Measurements from ENCODE around the gene RPL36. TPM values are rescaled to one million over a fixed set of nuclear protein-coding genes. Genes with fewer than 3 reads are reported as not detected.

Gene RPL36
- total and polyA plus RNA-seq, 2 of the 8 experiments (the other 6 are each of a cell fraction or from before 2014, with no cell fraction given): 951 to 1,075 TPM

GRCh38 chr19:5646703-5647102 is 43.4 kb upstream of the RPL36 start:
- Histone ChIP-seq H3K23me2 (ENCODE audit: low read depth, low read length) (no peaks in the 10 kb centered on the region), H4K8ac (ENCODE audit: extremely low read depth, insufficient read depth, low read length) (no peak overlapping the region; the same call in 1 of the 2 replicates), H3K79me1 (ENCODE audit: low read depth, low read length) (peaks cover 5% of the 10 kb centered on the region), H3K56ac (replicated peaks; ENCODE audit: insufficient read length, low read depth, low read length) (no peak overlapping the region), H3K4ac (replicated peaks; ENCODE audit: insufficient read length, low read depth, low read length) (no peak overlapping the region), H4K5ac (ENCODE audit: insufficient read length, low read depth, low read length) (no peak overlapping the region), H2BK15ac (ENCODE audit: low read length) (no peak overlapping the region), H4K20me1 (replicated peaks in 1 of 2; ENCODE audit: control insufficient read depth in 1 of 2, insufficient read depth in 2 of 2, low read length in 2 of 2) (peaks cover 14 to 20% of the 10 kb centered on the region in 2 experiments), H3K18ac (ENCODE audit: extremely low read depth, low read length) (no peak overlapping the region), H3K14ac (ENCODE audit: insufficient read length) (no peak overlapping the region), H3K4me2 (ENCODE audit: insufficient read depth in 1 of 2, low read depth in 2 of 2, low read length in 2 of 2) (no peak overlapping the region), H3K4me1 (replicated peaks in 1 of 4; ENCODE audit: control insufficient read depth in 3 of 4, insufficient read depth in 4 of 4, low read length in 3 of 4) (no peaks in the 10 kb centered on the region), H3K9ac (replicated peaks in 1 of 4; ENCODE audit: extremely low read depth in 1 of 4, low read depth in 3 of 4, low read length in 3 of 4) (peak overlapping the region in 2 of 4 experiments; percentile 8 to 10; a peak in 1 of 7 replicates), H2AK5ac (ENCODE audit: low read depth, low read length) (no peak overlapping the region), H3K36me3 (ENCODE audit: control insufficient read depth in 2 of 4, insufficient read depth in 4 of 4, low read length in 3 of 4) (peaks cover 34 to 88% (median 79%) of the 10 kb centered on the region in 4 experiments), H3K9me3 (ENCODE audit: insufficient read depth in 2 of 2, low read depth in 1 of 2, low read length in 1 of 2) (no peaks in the 10 kb centered on the region), H2BK20ac (ENCODE audit: low read length) (no peak overlapping the region), H3K23ac (ENCODE audit: insufficient read length) (no peak overlapping the region), H3K79me2 (ENCODE audit: control insufficient read depth in 1 of 2, insufficient read depth in 2 of 2, low read length in 2 of 2) (peaks cover 0 to 47% of the 10 kb centered on the region in 2 experiments; a peak in 2 of 4 replicates), H3K27ac (ENCODE audit: low read depth, low read length) (no peak overlapping the region; the same call in 1 of the 2 replicates), H2BK12ac (ENCODE audit: low read depth, low read length) (no peak overlapping the region), H2AFZ (ENCODE audit: low read length) (no peak overlapping the region), H2BK5ac (ENCODE audit: low read depth, low read length) (no peak overlapping the region), H3K27me3 (replicated peaks in 1 of 4; ENCODE audit: control insufficient read depth in 3 of 4, extremely low read depth in 1 of 4, insufficient read depth in 3 of 4, low read length in 3 of 4) (no peaks in the 10 kb centered on the region), H4K91ac (replicated peaks; ENCODE audit: insufficient read length, low read length) (no peak overlapping the region), H3K4me3 (ENCODE audit: extremely low read depth in 1 of 4, insufficient read depth in 2 of 4, low read depth in 3 of 4, low read length in 4 of 4) (no peak overlapping the region), H2BK120ac (replicated peaks; ENCODE audit: low read depth, low read length) (no peak overlapping the region)
- 98% methylated on average over 4 of the region's 4 CpGs; no CpG with 5 or more reads in 1 of the 2 experiments for WGBS, 2 experiments (ENCODE audit: extremely low coverage in 1 of 2, insufficient coverage in 1 of 2, insufficient read length in 1 of 2, insufficient replicate concordance in 2 of 2, low coverage in 1 of 2, low lambda C conversion rate in 2 of 2, missing lambda C conversion rate in 1 of 2)
- CTCF ChIA-PET (ENCODE audit: partially characterized antibody): no interaction called here
- no peak for DNase-seq (ENCODE audit: low read depth in 1 of 2, low spot score in 2 of 2)
- no peak for FAIRE-seq
- POLR2A ChIA-PET (ENCODE audit: partially characterized antibody): interaction anchor here (0.7 to 1.0 kb wide), 2 partner anchors 11 to 20 kb away, joined by 3 to 4 read pairs; no protein-coding TSS in a partner anchor
- TF ChIP-seq BCL11A (IDR thresholded peaks at IDR 0.05; ENCODE audit: low read depth in 2 of 2, low read length in 2 of 2): no peak
- no peak for TF ChIP-seq E2F6 (IDR thresholded peaks at IDR 0.05)
- TF ChIP-seq SRF (IDR thresholded peaks at IDR 0.05; ENCODE audit: low read depth, low read length): no peak
- no peak for TF ChIP-seq TAF1 (IDR thresholded peaks at IDR 0.05; ENCODE audit: low read depth, low read length)
- TF ChIP-seq ATF2 (IDR thresholded peaks at IDR 0.05; ENCODE audit: low read length): no peak
- no peak for TF ChIP-seq MAX (IDR thresholded peaks at IDR 0.05)
- no peak for TF ChIP-seq SP4 (IDR thresholded peaks at IDR 0.05; ENCODE audit: low read length)
- TF ChIP-seq YY1 (IDR thresholded peaks at IDR 0.05; ENCODE audit: low read depth, low read length): no peak
- no peak for TF ChIP-seq HDAC2 (IDR thresholded peaks at IDR 0.05; ENCODE audit: borderline replicate concordance in 1 of 2, low read depth in 2 of 2, low read length in 2 of 2)
- TF ChIP-seq CHD1 (IDR thresholded peaks at IDR 0.05; ENCODE audit: low read depth, low read length): no peak
- TF ChIP-seq PHF8 (conservative IDR thresholded peaks at IDR 0.05; ENCODE audit: low read depth, low read length): no peak
- TF ChIP-seq SP2 (IDR thresholded peaks at IDR 0.05; ENCODE audit: low read length): no peak
